ENCODE data around the gene CD93. TPM values are rescaled to one million over a fixed set of nuclear protein-coding genes. Genes with fewer than 3 reads are reported as not detected.

The CD93 gene
- total RNA-seq, 2 experiments from 2014 or later, result 0.05 TPM; not detected in 1

DNA sequence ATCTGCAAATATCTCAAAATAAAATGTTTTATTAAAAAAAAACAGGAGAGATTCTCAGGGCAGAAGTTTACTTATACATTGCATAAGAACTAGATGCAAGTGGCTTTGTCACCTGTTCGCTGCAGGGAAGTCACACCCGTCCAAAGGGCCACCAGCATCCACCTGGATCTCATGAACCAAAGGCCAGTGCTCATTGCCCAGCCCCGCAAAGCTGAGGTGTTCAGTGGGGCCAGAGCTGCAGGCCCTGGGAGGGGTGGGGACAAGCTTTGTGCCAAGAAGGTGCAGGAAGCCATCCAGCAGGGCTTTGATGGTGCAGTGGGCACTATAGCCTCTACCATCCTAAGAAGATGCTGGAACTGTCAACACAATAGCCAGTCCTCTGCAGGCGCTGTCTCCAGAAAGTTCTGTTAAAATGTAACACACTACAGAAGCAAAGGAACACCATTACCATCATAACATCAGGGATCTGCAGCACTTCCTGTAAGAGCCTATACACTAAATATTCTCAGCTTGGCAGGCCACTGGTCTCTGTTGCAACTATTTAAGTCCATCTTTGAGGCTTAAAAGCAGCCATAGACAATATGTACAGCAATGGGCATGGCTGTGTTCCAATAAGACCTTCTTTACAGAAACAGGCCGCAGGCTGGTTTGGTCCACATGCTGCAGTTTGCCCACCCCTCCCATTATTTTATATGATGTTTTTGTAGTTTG lies 15.7 kb upstream of the CD93 start:
- DNase-seq, result no peak
- Mint-ChIP-seq H3K4me1 (ENCODE audit: low read depth) (no peaks in the 10 kb centered on the region), H3K4me3 (no peak overlapping the region), H3K9me3 (no peaks in the 10 kb centered on the region), H3K27me3 (ENCODE audit: low read depth) (no peaks in the 10 kb centered on the region), H3K27ac (no peak overlapping the region), H3K36me3 (ENCODE audit: low read depth) (no peaks in the 10 kb centered on the region)
- intact Hi-C loops (cut with micrococcal nuclease), result no loop called here
- CTCF ChIA-PET, result no interaction called here

DNA sequence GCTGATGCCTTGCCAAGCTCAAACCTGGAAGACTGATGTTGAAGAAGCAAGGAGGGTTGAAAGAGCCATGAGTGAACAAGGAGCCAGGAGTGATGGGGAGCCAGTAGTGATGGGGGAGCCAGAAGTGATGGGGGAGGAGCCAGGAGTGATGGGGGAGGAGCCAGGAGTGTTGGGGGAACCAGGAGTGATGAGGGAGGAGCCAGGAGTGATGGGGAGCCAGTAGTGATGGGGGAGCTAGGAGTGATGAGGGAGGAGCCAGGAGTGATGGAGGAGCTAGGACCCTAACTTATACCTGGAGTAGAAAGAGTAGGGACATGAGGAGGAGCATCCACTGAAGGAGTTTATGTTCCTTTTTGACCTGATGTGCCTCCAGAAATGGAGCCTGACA lies 14.6 kb upstream of the CD93 start:
- intact Hi-C loops (cut with micrococcal nuclease), result no loop called here
- Mint-ChIP-seq H3K36me3 (ENCODE audit: low read depth) (no peaks in the 10 kb centered on the region), H3K27me3 (ENCODE audit: low read depth) (no peaks in the 10 kb centered on the region), H3K4me1 (ENCODE audit: low read depth) (no peaks in the 10 kb centered on the region), H3K4me3 (no peak overlapping the region), H3K9me3 (no peaks in the 10 kb centered on the region), H3K27ac (no peak overlapping the region)
- no peak for DNase-seq
- CTCF ChIA-PET, result no interaction called here

DNA sequence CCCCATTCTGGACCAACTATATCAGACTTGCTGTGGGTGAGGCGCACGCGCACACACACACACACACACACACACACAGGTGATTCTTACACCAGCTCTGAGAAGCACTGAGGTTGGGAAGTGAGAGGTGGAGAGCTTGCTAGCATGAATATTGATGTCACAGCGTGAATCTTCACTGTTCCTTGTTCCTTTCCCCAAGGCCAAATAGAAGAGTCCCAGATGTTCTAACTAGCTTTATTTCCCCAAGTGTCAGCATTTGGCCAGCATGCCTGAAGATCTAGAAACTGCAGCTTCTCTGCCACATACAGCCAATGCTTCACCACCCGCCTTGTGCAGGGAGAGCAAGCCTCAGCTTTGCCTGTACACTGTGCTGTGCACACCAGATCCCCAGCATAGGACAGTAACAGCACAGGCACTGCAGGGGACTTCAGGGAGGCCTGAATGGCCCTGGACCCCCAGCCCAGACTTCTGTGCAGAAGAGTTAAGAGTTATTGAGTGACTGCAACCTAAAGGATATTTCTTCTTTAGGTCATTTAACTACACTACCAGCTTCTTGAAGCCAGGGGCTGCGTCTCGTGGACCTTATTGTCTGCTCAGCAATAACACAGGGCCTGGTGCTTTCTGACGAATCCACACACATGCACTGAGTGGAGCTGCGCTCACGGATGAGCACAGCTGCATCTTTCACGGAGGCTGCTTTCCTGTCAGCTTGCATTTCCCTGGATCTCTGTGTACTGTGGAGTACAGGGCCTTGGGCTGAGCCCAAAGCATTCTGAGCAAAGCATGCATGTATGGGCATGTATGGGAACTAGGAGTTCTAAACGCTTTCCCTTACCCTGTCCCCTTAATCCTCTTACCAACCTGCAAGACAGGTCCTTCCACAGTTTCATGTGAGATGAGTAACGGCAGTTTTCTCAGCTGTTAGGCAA lies 13.9 kb upstream of the CD93 start:
- Mint-ChIP-seq H3K4me3 (no peak overlapping the region), H3K9me3 (no peaks in the 10 kb centered on the region), H3K36me3 (ENCODE audit: low read depth) (no peaks in the 10 kb centered on the region), H3K27ac (no peak overlapping the region), H3K4me1 (ENCODE audit: low read depth) (no peaks in the 10 kb centered on the region), H3K27me3 (ENCODE audit: low read depth) (no peaks in the 10 kb centered on the region)
- CTCF ChIA-PET, result no interaction called here
- DNase-seq, result no peak
- intact Hi-C loops (cut with micrococcal nuclease), result no loop called here

DNA sequence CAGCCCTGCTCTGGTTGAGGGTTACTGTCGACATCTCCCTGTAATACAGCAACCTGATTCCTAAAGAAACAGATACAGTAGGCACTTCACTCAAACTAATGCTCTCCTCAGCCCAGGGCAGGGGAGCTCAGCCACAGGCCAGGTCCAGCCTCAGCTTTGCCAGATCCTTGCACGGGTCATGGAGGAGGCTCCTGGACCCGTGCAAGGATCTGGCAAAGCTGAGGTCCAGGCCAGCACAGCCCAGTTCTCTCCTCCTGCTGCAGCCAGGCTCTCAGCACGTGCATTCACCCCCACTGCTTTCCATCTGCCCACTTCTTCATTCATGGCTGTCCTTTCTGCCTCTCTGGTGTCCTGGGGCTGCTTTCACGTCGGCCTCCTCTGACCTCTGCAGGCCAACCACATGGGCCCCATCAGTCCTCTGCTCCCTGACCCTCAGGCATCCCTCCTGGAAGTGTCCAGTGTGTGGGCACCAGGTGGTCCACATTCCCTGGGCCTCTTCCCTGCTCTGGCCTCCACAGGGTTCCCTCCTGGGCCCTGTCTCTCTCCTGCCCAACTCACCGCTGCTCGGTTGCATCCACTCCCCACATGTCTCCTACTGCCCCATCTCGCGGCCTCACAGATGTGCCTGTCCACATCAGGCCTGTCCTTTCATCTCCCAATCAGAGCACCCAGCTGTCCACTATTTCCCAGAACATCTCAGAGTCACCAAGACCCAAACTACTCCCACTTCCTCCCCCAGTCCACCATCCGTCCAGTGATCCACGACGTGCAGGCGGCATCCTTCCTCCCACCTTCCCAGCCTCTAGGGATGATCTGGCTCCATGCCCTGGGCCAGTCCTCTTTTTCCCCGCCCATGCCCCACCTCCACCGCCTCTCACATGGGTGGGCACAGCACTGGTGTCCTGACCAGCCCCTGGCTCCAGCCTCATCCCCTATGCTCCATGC lies 11.8 kb upstream of the CD93 start:
- intact Hi-C loops (cut with micrococcal nuclease), result no loop called here
- Mint-ChIP-seq H3K4me1 (ENCODE audit: low read depth) (no peaks in the 10 kb centered on the region), H3K9me3 (no peaks in the 10 kb centered on the region), H3K27me3 (ENCODE audit: low read depth) (no peaks in the 10 kb centered on the region), H3K4me3 (no peak overlapping the region), H3K36me3 (ENCODE audit: low read depth) (no peaks in the 10 kb centered on the region), H3K27ac (no peak overlapping the region)
- no peak for DNase-seq
- CTCF ChIA-PET, result no interaction called here

DNA sequence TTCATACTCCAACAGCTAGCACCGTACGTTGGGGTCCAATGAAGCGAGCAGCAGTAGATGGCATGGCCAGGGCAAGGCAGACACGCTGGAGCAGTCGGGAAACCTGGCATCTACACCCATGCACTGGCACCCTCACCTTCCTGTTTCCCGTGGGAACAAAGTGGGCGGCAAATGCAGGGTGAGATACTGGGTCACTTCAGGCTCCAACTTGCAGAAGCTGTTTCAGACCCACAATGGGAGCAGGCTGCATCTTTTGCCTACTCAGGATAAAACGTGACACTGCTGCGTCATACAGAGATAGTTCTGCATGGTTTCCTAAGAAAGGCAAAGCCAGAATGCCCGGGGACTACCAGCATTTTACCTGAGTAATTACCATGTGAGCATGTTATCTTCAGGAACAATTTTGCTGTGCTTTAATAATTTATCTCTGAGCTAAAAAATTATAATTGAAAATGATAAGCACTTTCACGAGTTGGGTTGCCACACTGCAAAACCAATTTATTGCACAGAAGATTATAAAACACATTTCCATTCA lies 10.9 kb upstream of the CD93 start:
- H3K9me3 Mint-ChIP-seq, result no peaks in the 10 kb centered on the region
- no peaks in the 10 kb centered on the region for H3K4me1 Mint-ChIP-seq (ENCODE audit: low read depth)
- no peak overlapping the region for H3K27ac Mint-ChIP-seq
- H3K4me3 Mint-ChIP-seq, result no peak overlapping the region
- CTCF ChIA-PET, result no interaction called here
- intact Hi-C loops (cut with micrococcal nuclease), result no loop called here
- no peak for DNase-seq
- H3K36me3 Mint-ChIP-seq (ENCODE audit: low read depth), result no peaks in the 10 kb centered on the region
- no peaks in the 10 kb centered on the region for H3K27me3 Mint-ChIP-seq (ENCODE audit: low read depth)

DNA sequence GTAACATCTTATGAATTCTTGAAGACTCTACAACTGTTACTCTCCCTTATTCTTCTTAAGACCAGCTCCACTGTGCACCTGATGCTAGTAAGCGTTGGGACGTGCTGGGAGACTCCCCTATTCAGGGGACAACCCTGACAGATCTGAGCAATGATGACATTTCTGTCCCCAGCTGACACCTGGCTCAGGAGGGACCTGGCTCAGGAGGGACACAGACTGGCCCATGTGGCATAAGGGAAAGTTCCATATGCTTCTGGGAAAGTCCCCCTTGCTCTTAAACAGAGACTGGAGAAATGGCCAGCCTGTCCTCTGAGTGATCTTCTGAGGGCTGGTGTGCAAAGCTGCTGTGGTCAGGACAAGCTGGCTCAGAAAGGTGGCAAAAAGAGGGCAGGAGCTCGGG lies 10.0 kb upstream of the CD93 start:
- no peak for DNase-seq

DNA sequence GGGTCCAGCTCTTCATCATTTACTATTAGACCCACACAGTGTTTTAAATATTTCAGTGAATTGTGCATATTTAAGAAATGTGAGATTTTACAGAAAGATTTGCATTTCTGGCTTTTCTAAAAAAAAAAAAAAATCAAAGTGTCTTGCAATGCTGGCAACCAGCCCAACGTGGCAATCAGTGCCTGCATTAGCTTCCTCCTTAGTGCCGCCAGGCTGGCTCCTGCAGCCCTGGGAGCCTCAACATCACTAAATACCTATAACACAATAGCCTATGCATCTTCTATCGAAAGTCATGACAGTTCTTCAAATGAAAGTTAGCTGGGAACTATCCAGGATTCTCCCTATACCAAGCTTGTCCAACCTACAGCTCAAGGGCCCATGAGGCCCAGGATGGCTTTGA lies 9.4 kb upstream of the CD93 start:
- no peak overlapping the region for H3K4me3 Mint-ChIP-seq
- intact Hi-C loops (cut with micrococcal nuclease), result no loop called here
- no peaks in the 10 kb centered on the region for H3K9me3 Mint-ChIP-seq
- no peak overlapping the region for H3K27ac Mint-ChIP-seq
- DNase-seq, result no peak
- CTCF ChIA-PET, result no interaction called here
- no peaks in the 10 kb centered on the region for H3K4me1 Mint-ChIP-seq (ENCODE audit: low read depth)
- H3K36me3 Mint-ChIP-seq (ENCODE audit: low read depth), result no peaks in the 10 kb centered on the region
- H3K27me3 Mint-ChIP-seq (ENCODE audit: low read depth), result no peaks in the 10 kb centered on the region

More for the DNA sequence above, 10.0 kb upstream of the CD93 start:
- Mint-ChIP-seq H3K4me1 (ENCODE audit: low read depth) (no peaks in the 10 kb centered on the region), H3K27ac (no peak overlapping the region), H3K9me3 (no peaks in the 10 kb centered on the region), H3K27me3 (ENCODE audit: low read depth) (no peaks in the 10 kb centered on the region), H3K4me3 (no peak overlapping the region), H3K36me3 (ENCODE audit: low read depth) (no peaks in the 10 kb centered on the region)
- intact Hi-C loops (cut with micrococcal nuclease), result no loop called here
- CTCF ChIA-PET, result no interaction called here

DNA sequence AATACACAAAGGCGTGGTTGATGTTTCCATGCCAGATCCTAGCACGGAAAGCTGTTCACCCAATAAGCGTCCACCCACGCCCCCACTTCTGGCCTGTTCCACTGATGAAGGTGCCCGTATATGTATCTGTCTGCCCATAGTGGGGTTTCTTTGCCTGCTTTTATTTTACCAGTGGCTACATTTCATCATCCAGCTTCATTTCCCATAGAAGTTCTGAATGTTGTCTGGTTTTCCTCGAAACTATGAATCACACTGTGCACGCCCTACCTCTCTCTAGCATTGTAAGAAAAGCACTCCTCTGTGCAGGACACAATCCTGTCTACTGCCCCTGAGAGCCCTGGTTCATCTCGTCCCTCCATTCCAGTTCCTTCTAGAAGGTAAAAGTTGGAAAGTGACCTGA lies 8.8 kb upstream of the CD93 start:
- no peaks in the 10 kb centered on the region for H3K27me3 Mint-ChIP-seq (ENCODE audit: low read depth)
- H3K36me3 Mint-ChIP-seq (ENCODE audit: low read depth), result no peaks in the 10 kb centered on the region
- intact Hi-C loops (cut with micrococcal nuclease), result no loop called here
- no peaks in the 10 kb centered on the region for H3K4me1 Mint-ChIP-seq (ENCODE audit: low read depth)
- H3K9me3 Mint-ChIP-seq, result no peaks in the 10 kb centered on the region
- H3K27ac Mint-ChIP-seq, result no peak overlapping the region
- H3K4me3 Mint-ChIP-seq, result no peak overlapping the region
- CTCF ChIA-PET, result no interaction called here
- no peak for DNase-seq

DNA sequence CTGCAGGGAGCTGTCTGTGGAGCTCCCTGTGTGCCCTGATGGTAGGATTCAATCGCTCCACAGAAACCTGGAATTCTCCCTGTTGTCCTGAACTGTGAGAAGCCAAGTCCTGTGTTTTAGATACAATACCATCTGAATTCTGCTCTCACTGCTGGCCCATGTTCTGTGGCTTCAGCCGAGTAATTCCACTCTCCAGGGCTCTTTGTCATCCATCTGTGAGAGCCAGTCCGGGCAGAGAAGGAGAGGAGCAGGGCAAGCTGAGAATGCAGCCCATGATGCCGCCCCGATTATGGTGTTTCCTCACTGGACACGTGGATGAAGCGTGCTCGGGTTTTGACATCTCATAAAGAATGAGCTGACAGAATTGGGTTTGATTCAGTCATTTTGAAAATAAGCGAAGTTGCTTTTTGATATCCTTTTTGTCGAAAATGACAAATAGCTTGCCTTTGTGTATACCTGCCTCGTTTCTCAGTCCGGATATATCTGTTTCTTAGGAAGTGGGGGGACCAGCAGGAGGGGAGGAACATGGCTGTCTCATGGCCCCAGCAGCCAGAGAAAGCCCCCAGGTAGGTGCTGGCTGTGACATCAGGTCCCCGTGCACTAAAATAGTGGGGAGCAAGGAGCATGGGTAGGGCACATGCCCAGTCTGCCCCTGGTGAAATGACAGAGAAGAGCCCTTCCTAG lies 8.2 kb upstream of the CD93 start:
- Mint-ChIP-seq H3K4me3 (no peak overlapping the region), H3K4me1 (ENCODE audit: low read depth) (no peaks in the 10 kb centered on the region), H3K27me3 (ENCODE audit: low read depth) (no peaks in the 10 kb centered on the region), H3K9me3 (no peaks in the 10 kb centered on the region), H3K36me3 (ENCODE audit: low read depth) (no peaks in the 10 kb centered on the region), H3K27ac (no peak overlapping the region)
- no peak for DNase-seq
- CTCF ChIA-PET, result no interaction called here
- intact Hi-C loops (cut with micrococcal nuclease), result no loop called here

DNA sequence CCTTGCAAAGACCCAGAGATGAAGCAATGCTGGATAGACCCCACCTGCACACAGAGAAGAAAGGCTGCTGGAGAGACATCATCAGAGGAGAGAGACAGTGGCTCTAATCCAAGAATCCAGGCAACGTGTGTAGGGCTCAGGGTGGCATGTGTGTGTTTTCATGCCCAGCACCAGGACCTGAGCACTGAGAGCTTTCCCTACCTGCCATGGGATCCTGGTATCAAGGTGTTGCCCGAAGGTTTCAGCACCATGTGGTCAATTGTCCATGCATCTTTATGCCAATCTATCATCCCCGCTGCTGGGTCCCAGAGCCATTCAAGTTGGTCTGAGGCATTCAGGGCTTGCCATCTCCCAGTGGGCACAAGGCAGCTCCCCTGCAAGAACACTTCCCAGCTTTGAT lies 7.5 kb upstream of the CD93 start:
- CTCF ChIA-PET, result no interaction called here
- intact Hi-C loops (cut with micrococcal nuclease), result no loop called here
- no peaks in the 10 kb centered on the region for H3K36me3 Mint-ChIP-seq (ENCODE audit: low read depth)
- H3K4me1 Mint-ChIP-seq (ENCODE audit: low read depth), result no peaks in the 10 kb centered on the region
- peaks cover 1% of the 10 kb centered on the region for H3K27me3 Mint-ChIP-seq (ENCODE audit: low read depth)
- no peaks in the 10 kb centered on the region for H3K9me3 Mint-ChIP-seq
- no peak for DNase-seq
- no peak overlapping the region for H3K27ac Mint-ChIP-seq
- H3K4me3 Mint-ChIP-seq, result no peak overlapping the region

DNA sequence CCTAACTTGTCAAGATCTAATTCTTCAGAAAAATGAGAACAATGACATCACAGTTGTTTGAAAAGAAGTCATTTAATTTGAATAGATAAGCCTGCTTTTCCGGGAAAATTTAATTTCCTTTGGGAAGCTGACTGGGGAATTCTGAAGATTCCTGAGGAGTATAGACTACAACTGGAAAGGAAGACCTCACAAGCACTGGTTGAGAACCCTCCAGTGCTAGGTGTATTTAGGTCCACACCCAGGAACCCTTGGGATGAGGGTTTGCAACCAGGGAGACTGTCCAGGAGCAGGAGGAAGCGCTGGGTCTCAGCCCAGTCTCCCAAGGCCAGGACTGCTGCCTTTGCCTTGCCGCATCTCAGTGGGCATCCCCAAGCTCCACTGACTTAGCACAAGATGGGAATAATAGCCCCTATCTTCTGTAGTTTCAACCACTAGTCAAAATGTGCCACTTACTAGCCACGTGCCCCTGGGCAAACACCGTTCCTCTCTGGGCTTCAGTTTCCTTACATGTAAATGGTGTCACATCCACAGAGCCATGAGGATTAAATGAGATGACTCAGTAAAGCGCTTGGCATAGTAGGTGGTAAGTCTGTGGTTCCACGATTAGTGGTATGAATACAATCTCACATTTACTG lies 6.9 kb upstream of the CD93 start:
- intact Hi-C loops (cut with micrococcal nuclease), result no loop called here
- H3K36me3 Mint-ChIP-seq (ENCODE audit: low read depth), result no peaks in the 10 kb centered on the region
- H3K4me3 Mint-ChIP-seq, result no peak overlapping the region
- H3K27ac Mint-ChIP-seq, result no peak overlapping the region
- no peaks in the 10 kb centered on the region for H3K9me3 Mint-ChIP-seq
- no peak for DNase-seq
- peaks cover 3% of the 10 kb centered on the region for H3K27me3 Mint-ChIP-seq (ENCODE audit: low read depth)
- CTCF ChIA-PET, result no interaction called here
- H3K4me1 Mint-ChIP-seq (ENCODE audit: low read depth), result no peaks in the 10 kb centered on the region
